ENCODE measurements around the gene NUP93.

- TF ChIP-seq SP1 (IDR thresholded peaks at IDR 0.05) (no peak), FOXM1 (IDR thresholded peaks at IDR 0.05; ENCODE audit: borderline replicate concordance) (no peak), FOXA1 (IDR thresholded peaks at IDR 0.05) (no peak), CTBP1 (IDR thresholded peaks at IDR 0.05; ENCODE audit: borderline replicate concordance) (no peak), PKNOX1 (IDR thresholded peaks at IDR 0.05) (no peak), BHLHE40 (IDR thresholded peaks at IDR 0.05; ENCODE audit: borderline replicate concordance) (no peak), ZNF384 (IDR thresholded peaks at IDR 0.05) (no peak), HDGF (IDR thresholded peaks at IDR 0.05; ENCODE audit: borderline replicate concordance) (no peak), TARDBP (IDR thresholded peaks at IDR 0.05) (no peak), ELF4 (IDR thresholded peaks at IDR 0.05) (no peak), FOXK2 (IDR thresholded peaks at IDR 0.05) (no peak), L3MBTL2 (conservative IDR thresholded peaks at IDR 0.05) (no peak), SUZ12 (IDR thresholded peaks at IDR 0.05) (no peak), NFRKB (IDR thresholded peaks at IDR 0.05) (no peak)
These were observed 14.8 kb upstream of the NUP93 start for GRCh38 chr16:56715126-56715525.

Data from HEK293T (cell line).